ENCODE measurements around the gene EXT2. TPM values are rescaled to one million over a fixed set of nuclear protein-coding genes. Genes with fewer than 3 reads are reported as not detected.

Gene EXT2
- total and polyA plus RNA-seq, 2 experiments from 2014 or later: 15.9 to 48.6 TPM

DNA sequence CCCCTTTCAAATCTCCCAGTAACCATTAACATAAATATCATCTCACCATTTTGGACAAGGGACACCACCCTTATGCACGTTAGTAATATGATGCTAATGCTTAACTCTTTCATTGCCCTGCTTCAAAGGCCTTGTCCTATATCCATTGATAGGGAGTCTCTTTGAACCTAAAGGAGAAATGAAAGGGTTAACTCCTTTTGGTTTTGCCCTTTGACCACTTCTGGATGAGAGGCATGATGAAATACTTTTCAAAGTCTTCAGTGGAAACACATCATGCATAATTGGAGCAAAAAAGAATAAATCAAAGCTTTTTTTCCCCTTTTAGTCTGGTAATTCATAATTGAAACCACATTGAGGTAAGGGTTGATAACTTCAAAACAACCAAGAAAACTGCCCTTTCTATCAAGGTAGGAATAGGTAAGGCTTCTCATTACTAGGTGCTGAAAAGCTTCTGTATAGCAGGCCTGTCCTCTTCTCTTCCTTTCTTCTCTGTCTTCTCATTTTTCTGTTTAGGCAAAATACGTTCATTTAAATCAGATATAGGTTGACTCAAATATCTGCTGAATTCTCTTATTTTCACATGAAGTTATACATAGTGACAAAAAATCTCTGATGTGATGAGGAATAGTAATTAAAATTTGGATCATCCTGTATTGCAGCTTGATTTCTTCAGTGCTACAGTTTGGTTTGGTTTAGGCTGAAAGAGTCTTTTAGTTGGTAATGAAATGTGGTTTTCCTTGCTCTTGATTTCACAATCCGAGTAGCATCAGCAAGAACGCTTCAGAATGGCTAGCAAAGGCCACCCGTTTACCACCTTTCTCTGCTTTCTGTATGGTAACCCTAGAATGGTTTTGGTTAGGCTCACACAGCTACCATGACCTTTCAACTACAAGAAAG lies 94.8 kb downstream of the EXT2 start (continued):
- TF ChIP-seq, protein P1, sequence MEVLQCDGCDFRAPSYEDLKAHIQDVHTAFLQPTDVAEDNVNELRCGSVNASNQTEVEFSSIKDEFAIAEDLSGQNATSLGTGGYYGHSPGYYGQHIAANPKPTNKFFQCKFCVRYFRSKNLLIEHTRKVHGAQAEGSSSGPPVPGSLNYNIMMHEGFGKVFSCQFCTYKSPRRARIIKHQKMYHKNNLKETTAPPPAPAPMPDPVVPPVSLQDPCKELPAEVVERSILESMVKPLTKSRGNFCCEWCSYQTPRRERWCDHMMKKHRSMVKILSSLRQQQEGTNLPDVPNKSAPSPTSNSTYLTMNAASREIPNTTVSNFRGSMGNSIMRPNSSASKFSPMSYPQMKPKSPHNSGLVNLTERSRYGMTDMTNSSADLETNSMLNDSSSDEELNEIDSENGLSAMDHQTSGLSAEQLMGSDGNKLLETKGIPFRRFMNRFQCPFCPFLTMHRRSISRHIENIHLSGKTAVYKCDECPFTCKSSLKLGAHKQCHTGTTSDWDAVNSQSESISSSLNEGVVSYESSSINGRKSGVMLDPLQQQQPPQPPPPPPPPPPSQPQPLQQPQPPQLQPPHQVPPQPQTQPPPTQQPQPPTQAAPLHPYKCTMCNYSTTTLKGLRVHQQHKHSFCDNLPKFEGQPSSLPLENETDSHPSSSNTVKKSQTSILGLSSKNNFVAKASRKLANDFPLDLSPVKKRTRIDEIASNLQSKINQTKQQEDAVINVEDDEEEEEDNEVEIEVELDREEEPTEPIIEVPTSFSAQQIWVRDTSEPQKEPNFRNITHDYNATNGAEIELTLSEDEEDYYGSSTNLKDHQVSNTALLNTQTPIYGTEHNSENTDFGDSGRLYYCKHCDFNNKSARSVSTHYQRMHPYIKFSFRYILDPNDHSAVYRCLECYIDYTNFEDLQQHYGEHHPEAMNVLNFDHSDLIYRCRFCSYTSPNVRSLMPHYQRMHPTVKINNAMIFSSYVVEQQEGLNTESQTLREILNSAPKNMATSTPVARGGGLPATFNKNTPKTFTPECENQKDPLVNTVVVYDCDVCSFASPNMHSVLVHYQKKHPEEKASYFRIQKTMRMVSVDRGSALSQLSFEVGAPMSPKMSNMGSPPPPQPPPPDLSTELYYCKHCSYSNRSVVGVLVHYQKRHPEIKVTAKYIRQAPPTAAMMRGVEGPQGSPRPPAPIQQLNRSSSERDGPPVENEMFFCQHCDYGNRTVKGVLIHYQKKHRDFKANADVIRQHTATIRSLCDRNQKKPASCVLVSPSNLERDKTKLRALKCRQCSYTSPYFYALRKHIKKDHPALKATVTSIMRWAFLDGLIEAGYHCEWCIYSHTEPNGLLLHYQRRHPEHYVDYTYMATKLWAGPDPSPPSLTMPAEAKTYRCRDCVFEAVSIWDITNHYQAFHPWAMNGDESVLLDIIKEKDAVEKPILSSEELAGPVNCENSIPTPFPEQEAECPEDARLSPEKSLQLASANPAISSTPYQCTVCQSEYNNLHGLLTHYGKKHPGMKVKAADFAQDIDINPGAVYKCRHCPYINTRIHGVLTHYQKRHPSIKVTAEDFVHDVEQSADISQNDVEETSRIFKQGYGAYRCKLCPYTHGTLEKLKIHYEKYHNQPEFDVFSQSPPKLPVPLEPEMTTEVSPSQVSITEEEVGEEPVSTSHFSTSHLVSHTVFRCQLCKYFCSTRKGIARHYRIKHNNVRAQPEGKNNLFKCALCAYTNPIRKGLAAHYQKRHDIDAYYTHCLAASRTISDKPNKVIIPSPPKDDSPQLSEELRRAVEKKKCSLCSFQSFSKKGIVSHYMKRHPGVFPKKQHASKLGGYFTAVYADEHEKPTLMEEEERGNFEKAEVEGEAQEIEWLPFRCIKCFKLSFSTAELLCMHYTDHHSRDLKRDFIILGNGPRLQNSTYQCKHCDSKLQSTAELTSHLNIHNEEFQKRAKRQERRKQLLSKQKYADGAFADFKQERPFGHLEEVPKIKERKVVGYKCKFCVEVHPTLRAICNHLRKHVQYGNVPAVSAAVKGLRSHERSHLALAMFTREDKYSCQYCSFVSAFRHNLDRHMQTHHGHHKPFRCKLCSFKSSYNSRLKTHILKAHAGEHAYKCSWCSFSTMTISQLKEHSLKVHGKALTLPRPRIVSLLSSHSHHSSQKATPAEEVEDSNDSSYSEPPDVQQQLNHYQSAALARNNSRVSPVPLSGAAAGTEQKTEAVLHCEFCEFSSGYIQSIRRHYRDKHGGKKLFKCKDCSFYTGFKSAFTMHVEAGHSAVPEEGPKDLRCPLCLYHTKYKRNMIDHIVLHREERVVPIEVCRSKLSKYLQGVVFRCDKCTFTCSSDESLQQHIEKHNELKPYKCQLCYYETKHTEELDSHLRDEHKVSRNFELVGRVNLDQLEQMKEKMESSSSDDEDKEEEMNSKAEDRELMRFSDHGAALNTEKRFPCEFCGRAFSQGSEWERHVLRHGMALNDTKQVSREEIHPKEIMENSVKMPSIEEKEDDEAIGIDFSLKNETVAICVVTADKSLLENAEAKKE (CRISPR knock-in tag; IDR thresholded peaks at IDR 0.05): no peak
- TF ChIP-seq STAT1 (IDR thresholded peaks at IDR 0.05; ENCODE audit: unreplicated experiment) (no peak), ZNF331 (CRISPR knock-in tag; IDR thresholded peaks at IDR 0.05; ENCODE audit: low read depth) (no peak), NANOG (IDR thresholded peaks at IDR 0.05; ENCODE audit: borderline replicate concordance) (no peak)

DNA sequence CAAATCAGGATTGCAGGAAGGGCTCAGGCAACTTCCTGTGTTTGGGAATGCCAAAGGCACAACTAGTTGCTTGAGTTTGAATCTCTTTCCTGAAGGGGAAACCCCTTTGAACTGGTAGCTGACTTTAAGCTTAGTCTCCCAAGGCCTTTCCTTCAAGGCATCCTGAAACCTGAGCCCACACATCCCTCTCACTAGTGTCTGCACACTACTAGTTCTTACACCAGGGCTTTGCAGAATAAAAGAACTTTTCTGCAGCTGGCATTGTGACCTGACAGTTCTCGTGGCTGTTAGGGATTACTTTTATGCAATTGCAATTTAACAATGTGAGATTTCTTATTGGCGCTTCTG lies 95.4 kb downstream of the EXT2 start:
- no peak for TF ChIP-seq CREB1 (CRISPR knock-in tag; IDR thresholded peaks at IDR 0.05; ENCODE audit: low read depth)
- TF ChIP-seq POLR2AphosphoS5 (IDR thresholded peaks at IDR 0.05; ENCODE audit: low read depth): no peak
- TF ChIP-seq ZNF331 (CRISPR knock-in tag; IDR thresholded peaks at IDR 0.05; ENCODE audit: low read depth): no peak
- no peak for TF ChIP-seq CTCF (conservative IDR thresholded peaks at IDR 0.05; ENCODE audit: low read depth in 2 of 2)
- no peak for TF ChIP-seq EZH2 (IDR thresholded peaks at IDR 0.05; ENCODE audit: low read depth, unreplicated experiment)
- H4K20me1 ChIP-seq (replicated peaks; ENCODE audit: insufficient read depth): no peaks in the 10 kb centered on the region
- Mint-ChIP-seq H3K27ac (no peak overlapping the region), H3K27me3 (ENCODE audit: insufficient read depth, low read depth, poor library complexity) (peaks cover 9% of the 10 kb centered on the region), H3K9me3 (peaks cover 29% of the 10 kb centered on the region), H3K4me1 (peaks cover 24% of the 10 kb centered on the region), H3K36me3 (ENCODE audit: low read depth) (peaks cover 39% of the 10 kb centered on the region), H3K4me3 (no peak overlapping the region)
- H3K9me2 ChIP-seq (ENCODE audit: insufficient read depth): no peaks in the 10 kb centered on the region; the same call in 1 of the 2 replicates
- 0 out of 2 replicates have a peak overlapping the region, but pooled peaks have one; percentile 16 for H3K27ac ChIP-seq (ENCODE audit: low read depth)
- no peak overlapping the region for H3K4me3 ChIP-seq
- no peak overlapping the region for H2AFZ ChIP-seq
- no peaks in the 10 kb centered on the region for H3K79me2 ChIP-seq (replicated peaks; ENCODE audit: insufficient read depth)
- H3K4me2 ChIP-seq: 0 out of 2 replicates have a peak overlapping the region, but pooled peaks have one; percentile 24
- no peaks in the 10 kb centered on the region for H3F3A ChIP-seq (replicated peaks; ENCODE audit: low read depth)
- DNase-seq (ENCODE audit: low spot score) (peak; percentile 70), ATAC-seq (peak; percentile 91)
- peaks cover 18% of the 10 kb centered on the region for H3K4me1 ChIP-seq (ENCODE audit: insufficient read depth)
- H3K27me3 ChIP-seq (ENCODE audit: insufficient read depth): no peaks in the 10 kb centered on the region
- 0 out of 2 replicates have a peak, but pooled peaks cover 4% of the 10 kb centered on the region for H3K36me3 ChIP-seq (ENCODE audit: insufficient read depth)
